ENCODE measurements around the gene CWC15. TPM values are rescaled to one million over a fixed set of nuclear protein-coding genes. Genes with fewer than 3 reads are reported as not detected.
"Not testable (repeated sequence)": the region's sequence is repeated elsewhere in the genome, so short reads cannot be mapped to it uniquely, and the experiment has no call there.

The CWC15 gene
- total RNA-seq, 1 donor from 2014 or later = 69.2 TPM

DNA sequence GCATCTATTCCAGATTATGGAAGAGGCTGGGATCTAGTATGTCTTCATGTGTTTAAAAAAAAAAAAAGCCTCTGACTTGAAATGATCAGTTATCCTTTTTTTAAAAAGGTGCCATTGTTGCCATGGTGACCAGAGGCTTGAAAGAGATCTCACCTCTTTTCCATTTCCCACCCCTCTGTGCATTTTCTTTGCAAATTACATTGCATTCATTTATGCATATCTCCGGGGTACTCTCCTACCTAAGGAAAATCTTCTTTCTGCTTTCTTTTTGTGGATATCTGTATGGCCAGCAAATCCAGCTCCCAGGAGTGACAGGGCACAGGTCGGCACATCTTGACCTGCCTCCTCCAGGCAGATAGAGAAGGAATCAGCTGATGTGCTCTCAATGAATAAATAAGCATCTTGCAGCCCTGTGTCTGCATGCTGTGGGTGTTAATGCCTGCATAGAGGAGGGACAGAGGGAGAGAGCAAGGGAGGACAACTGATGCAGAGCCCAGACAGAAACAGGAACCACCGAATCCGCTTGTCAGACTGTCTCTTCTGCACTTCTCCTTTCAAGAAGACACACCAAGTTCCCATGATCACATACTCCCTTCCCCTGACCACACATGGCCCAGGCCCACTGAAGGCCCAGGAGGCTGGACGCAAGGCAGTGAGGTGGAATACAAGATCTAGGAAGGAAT is 50.9 kb downstream of the CWC15 start:
- peaks cover 28% of the 10 kb centered on the region for H3K4me1 Mint-ChIP-seq
- H3K27me3 Mint-ChIP-seq = no peaks in the 10 kb centered on the region
- H3K27ac Mint-ChIP-seq = no peak overlapping the region
- ATAC-seq (ENCODE audit: low read depth) (peak; percentile 7), DNase-seq (no peak)
- ChIA-PET CTCF (no interaction called here), POLR2A (no interaction called here)
- no peak overlapping the region for H3K4me3 Mint-ChIP-seq
- intact Hi-C loops (cut with micrococcal nuclease) = no loop called here
- no peaks in the 10 kb centered on the region for H3K9me3 Mint-ChIP-seq
- no peaks in the 10 kb centered on the region for H3K36me3 Mint-ChIP-seq (ENCODE audit: low read depth)
- TF ChIP-seq, protein P1, sequence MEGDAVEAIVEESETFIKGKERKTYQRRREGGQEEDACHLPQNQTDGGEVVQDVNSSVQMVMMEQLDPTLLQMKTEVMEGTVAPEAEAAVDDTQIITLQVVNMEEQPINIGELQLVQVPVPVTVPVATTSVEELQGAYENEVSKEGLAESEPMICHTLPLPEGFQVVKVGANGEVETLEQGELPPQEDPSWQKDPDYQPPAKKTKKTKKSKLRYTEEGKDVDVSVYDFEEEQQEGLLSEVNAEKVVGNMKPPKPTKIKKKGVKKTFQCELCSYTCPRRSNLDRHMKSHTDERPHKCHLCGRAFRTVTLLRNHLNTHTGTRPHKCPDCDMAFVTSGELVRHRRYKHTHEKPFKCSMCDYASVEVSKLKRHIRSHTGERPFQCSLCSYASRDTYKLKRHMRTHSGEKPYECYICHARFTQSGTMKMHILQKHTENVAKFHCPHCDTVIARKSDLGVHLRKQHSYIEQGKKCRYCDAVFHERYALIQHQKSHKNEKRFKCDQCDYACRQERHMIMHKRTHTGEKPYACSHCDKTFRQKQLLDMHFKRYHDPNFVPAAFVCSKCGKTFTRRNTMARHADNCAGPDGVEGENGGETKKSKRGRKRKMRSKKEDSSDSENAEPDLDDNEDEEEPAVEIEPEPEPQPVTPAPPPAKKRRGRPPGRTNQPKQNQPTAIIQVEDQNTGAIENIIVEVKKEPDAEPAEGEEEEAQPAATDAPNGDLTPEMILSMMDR (IDR thresholded peaks at IDR 0.05) = no peak

DNA sequence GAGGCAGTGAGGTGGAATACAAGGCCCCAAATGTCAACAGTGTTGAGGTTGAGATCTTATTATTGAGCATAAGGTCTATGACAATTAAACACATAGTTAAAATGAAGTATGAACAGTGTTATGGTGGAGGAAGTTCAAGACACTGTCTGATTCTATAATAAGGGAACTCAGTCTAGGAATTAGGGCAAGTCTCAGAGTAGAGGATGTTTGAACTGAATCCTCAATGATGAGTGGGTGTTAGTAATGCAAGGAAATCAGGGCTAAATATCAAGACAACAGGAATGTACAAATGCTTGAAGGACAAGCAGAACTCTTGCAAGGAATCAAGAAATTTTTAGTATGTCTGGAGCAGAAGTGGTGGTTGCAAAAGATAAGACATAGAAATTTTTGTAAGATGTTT is 53.0 kb downstream of the CWC15 start:
- H3K9me3 Mint-ChIP-seq = no peaks in the 10 kb centered on the region
- H3K36me3 Mint-ChIP-seq (ENCODE audit: low read depth) = no peaks in the 10 kb centered on the region
- POLR2A ChIA-PET = no interaction called here
- CTCF ChIA-PET = no interaction called here
- no peak for ATAC-seq (ENCODE audit: low read depth)
- H3K4me1 Mint-ChIP-seq = peaks cover 21% of the 10 kb centered on the region
- no peaks in the 10 kb centered on the region for H3K27me3 Mint-ChIP-seq
- no peak overlapping the region for H3K27ac Mint-ChIP-seq
- intact Hi-C loops (cut with micrococcal nuclease) = no loop called here
- H3K4me3 Mint-ChIP-seq = no peak overlapping the region
- DNase-seq = no peak
- TF ChIP-seq, protein P1 (IDR thresholded peaks at IDR 0.05) = no peak

DNA sequence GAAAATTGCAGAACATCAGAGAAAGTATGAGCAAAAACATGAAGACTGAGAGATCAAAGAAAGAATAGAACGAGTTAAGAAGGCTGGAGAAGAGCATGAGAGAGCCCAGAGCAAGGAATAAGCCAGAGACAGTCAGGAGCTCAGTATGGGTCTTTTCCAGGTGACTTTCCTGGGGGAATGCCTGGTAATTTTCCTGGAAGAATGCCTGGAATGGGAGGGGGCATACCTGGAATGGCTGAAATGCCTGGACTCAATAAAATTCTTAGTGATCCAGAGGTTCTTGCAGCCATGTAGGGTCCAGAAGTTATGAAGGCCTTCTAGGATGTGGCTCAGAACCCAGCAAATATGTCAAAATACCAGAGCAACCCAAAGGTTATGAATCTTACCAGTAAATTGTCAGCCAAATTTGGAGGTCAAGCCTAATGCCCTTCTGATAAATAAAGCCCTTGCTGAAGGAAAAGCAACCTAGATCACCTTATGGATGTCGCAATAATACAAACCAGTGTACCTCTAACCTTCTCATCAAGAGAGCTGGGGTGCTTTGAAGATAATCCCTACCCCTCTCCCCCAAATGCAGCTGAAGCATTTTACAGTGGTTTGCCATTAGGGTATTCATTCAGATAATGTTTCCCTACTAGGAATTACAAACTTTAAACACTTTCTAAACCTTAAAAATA is 59.5 kb downstream of the CWC15 start:
- ATAC-seq (ENCODE audit: low read depth); H3K27me3 Mint-ChIP-seq; CTCF ChIA-PET; H3K36me3 Mint-ChIP-seq (ENCODE audit: low read depth); H3K9me3 Mint-ChIP-seq; H3K4me3 Mint-ChIP-seq; intact Hi-C loops (cut with micrococcal nuclease); DNase-seq; POLR2A ChIA-PET; H3K27ac Mint-ChIP-seq; H3K4me1 Mint-ChIP-seq: not testable (repeated sequence)

DNA sequence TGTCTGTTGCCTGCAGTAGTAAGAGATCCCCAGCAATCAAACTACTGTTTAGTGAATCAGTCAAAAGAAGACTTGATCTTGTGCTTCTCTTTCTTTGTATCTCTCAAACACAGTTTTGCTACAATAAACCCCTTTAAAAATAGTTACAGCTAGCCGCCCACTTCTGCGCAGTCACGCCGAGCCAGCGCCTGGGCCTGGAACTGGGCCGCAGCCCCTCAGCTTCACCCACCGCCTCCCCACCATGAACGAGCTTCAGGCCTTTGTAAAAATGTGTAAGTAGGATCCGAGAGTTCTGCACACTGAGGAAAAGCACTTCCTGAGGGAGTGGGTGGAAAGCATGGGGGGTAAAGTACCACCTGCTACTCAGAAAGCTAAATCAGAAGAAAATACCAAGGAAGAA is 60.5 kb downstream of the CWC15 start:
- intact Hi-C loops (cut with micrococcal nuclease) = no loop called here
- ATAC-seq (ENCODE audit: low read depth) (no peak), DNase-seq (no peak)
- POLR2A ChIA-PET = no interaction called here
- Mint-ChIP-seq H3K4me1 (no peaks in the 10 kb centered on the region), H3K9me3 (no peaks in the 10 kb centered on the region), H3K4me3 (no peak overlapping the region), H3K27ac (no peak overlapping the region), H3K36me3 (ENCODE audit: low read depth) (no peaks in the 10 kb centered on the region), H3K27me3 (peaks cover 3% of the 10 kb centered on the region)
- CTCF ChIA-PET = no interaction called here
- TF ChIP-seq, protein P1 (IDR thresholded peaks at IDR 0.05) = no peak

Other genes with a start within 250 kb of the CWC15 start
- gene AMOTL1, start 205.2 kb downstream of the CWC15 start, total RNA-seq = 0.54 and 1.0 TPM in 2 replicates
- gene KDM4D, start 153 bp upstream of the CWC15 start, total RNA-seq = 0.67 and 0.93 TPM in 2 replicates
- not detected in 2 replicates for gene KDM4E, start 51.7 kb upstream of the CWC15 start, total RNA-seq
- not detected in 2 replicates for gene KDM4F, start 75.9 kb upstream of the CWC15 start, total RNA-seq
- 40.6 and 46.8 TPM in 2 replicates for gene SRSF8, start 93.4 kb upstream of the CWC15 start, total RNA-seq
- 9.5 and 9.8 TPM in 2 replicates for gene ENDOD1, start 116.3 kb upstream of the CWC15 start, total RNA-seq